Measurements from ENCODE around the gene TSPAN15.

Gene TSPAN15

DNA sequence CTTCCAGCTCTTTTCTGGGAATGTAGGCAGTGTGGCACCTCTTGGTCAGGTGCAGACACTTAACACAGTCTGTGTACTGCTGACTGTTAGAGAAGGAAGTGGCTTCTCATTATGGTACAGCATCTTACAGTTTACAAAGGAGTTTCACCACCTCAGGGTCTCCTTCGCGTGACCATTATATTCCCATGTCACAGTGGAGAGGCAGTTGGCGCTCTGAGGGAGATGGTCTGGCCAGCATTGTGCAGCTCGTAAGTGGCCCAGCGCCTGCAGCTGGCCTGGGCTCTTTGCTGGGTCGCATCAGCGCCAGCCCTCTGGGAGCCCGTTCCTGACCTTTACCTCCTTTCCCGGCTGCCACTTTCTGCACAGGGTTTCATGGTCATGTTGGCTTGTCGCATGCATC is 15.4 kb downstream of the TSPAN15 start:
- in situ Hi-C loops (cut with HindIII; ENCODE audit: low pct_unique_long_range_greater_than_20kb, low sequenced_read_pairs) = no loop called here
- no peak for TF ChIP-seq JUND (IDR thresholded peaks at IDR 0.05; ENCODE audit: low read depth)
- no peak for DNase-seq (ENCODE audit: low read depth in 1 of 2, low spot score in 1 of 2)

DNA sequence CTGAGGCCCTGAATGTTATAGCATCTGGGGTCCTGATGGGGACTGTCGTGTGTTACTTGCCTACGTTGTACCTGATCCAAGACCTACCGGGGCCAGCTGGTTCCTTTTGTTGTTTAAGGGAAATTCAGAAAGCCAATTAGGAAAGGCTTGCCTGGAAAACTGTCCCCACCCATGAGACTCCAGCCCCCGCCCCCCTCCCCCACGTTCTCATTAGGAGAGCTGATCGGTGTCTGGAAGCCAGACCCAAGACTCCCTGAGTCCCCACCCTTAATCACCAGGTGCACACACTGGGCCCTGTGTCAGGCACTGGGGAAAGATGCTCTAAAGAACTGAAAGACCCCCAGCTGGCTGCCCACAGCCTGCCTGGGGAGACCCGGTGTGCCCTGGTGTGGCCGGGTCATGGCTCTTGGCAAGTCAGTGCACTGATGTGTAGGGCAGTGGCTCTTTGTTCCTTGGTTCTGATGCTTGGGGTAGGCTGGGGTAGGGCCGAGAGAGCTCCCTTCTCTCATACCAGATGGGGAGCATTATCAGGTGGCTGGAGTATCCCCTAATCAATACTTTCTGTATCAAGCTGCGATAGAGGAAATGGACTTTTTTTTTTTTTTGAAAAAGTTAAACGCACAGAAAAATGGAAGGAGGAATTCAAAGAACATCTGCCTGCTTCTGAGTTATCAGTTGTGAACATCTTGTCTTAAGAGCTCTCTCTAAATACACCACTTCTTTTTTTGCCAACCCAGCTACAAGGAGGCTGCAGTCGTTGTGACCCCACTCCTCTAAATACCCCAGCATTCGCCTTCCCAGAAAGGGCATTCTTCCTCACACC is 16.9 kb downstream of the TSPAN15 start:
- DNase-seq (ENCODE audit: low read depth in 1 of 2, low spot score in 1 of 2) = no peak
- TF ChIP-seq JUND (IDR thresholded peaks at IDR 0.05; ENCODE audit: low read depth) = no peak
- in situ Hi-C loops (cut with HindIII; ENCODE audit: low pct_unique_long_range_greater_than_20kb, low sequenced_read_pairs) = no loop called here

DNA sequence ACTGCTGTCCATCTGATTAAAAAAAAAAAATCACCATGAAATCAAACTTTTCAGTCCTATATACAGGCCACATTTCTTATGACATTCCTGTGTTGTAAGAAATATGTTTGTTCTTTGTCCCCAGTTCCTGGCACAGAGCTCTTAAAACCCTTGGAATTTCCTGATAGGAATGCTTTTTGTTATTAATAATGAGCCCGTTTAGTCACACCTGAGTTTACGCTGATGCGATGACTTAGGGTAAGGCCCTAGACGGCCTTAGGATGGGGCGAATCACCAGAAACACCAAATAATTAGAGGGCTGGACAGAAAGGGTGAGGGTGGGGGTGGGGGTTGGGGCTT is 17.5 kb downstream of the TSPAN15 start:
- TF ChIP-seq JUND (IDR thresholded peaks at IDR 0.05; ENCODE audit: low read depth) = no peak
- in situ Hi-C loops (cut with HindIII; ENCODE audit: low pct_unique_long_range_greater_than_20kb, low sequenced_read_pairs) = no loop called here
- DNase-seq (ENCODE audit: low read depth in 1 of 2, low spot score in 1 of 2) = no peak

DNA sequence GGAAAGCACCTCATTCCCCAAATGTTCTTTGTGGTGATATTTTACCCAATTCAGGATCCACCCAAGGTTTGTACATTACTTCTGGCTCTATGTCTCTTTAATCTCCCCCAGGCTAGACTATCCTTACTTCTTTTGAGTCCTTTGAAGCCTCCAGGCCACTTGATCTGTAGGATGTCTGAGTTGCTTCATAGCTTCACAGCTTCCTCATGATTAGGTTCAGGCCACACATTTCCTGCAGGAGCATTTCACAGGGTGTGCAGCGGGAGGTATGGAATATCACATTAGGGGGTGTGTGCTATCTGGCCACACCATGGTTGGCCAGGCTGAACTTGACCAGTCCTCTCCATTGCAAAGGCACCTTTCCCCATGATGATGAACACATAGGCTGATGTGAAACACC is 18.7 kb downstream of the TSPAN15 start:
- in situ Hi-C loops (cut with HindIII; ENCODE audit: low pct_unique_long_range_greater_than_20kb, low sequenced_read_pairs) = no loop called here
- no peak for DNase-seq (ENCODE audit: low read depth in 1 of 2, low spot score in 1 of 2)
- TF ChIP-seq JUND (IDR thresholded peaks at IDR 0.05; ENCODE audit: low read depth) = no peak

DNA sequence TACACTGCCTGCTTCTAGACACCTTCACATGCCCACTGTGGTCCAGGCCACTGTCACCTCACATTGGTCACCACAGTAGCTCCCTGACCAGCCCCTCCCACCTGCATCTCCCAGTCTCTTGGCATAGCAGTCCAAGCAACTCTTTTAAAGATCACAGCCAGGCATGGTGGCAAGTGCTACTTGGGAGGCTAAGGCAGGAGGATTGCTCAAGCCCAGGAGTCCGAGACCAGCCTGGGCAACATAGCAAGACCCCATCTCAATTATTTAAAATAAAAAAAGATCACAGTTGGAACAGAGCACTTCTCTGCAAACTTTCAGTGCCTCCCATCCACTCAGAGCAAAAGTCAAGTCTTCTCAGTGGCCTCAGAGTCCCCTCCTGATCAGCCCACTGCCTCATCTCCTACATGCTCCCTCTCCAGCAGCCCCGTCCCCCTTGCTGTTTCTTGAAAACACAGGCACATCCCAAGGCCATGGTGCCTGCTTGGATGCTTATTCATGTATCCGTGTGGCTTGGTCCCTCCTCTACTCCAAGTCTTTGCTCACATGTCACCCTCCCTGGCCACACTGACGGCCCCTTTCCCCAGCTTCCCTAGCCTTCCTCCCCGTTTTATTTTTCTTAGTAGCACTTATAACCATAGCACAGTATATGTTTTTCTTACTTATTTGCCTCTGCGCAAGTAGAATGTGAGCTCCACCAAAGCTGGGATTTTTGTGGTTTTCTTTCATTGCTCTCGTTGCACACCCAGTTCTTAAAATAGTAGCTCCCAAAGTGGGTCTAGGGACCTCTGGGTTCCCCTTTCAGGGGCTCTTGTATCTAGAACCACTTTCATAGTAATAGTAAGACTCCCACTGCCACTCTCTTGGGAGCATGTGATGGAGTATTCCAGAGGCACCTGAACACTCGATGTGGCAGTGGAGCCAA is 19.5 kb downstream of the TSPAN15 start:
- TF ChIP-seq JUND (IDR thresholded peaks at IDR 0.05; ENCODE audit: low read depth) = no peak
- no peak for DNase-seq (ENCODE audit: low read depth in 1 of 2, low spot score in 1 of 2)
- in situ Hi-C loops (cut with HindIII; ENCODE audit: low pct_unique_long_range_greater_than_20kb, low sequenced_read_pairs) = no loop called here

DNA sequence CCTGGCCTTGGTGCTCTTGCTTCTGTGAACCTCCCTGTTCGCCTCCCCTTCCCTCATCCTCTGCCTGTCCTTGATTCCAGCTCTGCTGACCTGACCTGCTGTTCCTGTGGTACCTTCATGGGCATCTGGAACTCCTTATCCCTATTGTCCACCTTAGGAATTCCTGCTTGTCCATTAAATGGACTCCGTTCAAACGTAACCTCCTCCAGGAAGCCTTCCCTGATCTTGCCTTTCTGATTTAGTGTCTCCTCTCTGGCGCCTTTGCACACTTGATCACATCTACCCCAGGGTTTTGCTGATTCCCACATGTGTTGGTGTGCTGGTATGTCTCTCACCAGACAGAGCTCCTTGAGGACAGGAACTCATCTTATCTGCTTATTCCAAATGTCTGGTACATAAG is 20.9 kb downstream of the TSPAN15 start:
- no peak for DNase-seq (ENCODE audit: low read depth in 1 of 2, low spot score in 1 of 2)
- in situ Hi-C loops (cut with HindIII; ENCODE audit: low pct_unique_long_range_greater_than_20kb, low sequenced_read_pairs) = no loop called here
- TF ChIP-seq JUND (IDR thresholded peaks at IDR 0.05; ENCODE audit: low read depth) = no peak

DNA sequence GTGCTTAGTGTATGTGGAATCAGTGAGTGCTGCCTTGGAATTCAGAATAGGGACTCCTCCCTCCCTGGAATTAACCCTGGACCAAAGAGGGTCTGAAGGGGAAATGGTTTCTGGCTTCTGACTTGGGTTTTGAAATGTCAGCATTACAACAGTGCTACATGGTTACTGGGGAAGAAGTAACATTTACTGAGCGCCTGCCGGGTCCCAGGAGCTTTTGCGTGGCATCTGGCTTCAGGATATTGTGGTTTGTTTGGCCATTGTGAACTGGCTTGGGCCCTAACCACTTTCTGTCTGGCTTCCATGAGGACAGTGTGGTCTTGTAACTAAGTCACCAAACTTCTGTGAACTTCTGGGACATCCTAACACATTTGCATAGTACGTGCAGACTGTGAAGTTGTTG is 21.3 kb downstream of the TSPAN15 start:
- DNase-seq (ENCODE audit: low read depth in 1 of 2, low spot score in 1 of 2) = no peak
- in situ Hi-C loops (cut with HindIII; ENCODE audit: low pct_unique_long_range_greater_than_20kb, low sequenced_read_pairs) = no loop called here
- no peak for TF ChIP-seq JUND (IDR thresholded peaks at IDR 0.05; ENCODE audit: low read depth)

DNA sequence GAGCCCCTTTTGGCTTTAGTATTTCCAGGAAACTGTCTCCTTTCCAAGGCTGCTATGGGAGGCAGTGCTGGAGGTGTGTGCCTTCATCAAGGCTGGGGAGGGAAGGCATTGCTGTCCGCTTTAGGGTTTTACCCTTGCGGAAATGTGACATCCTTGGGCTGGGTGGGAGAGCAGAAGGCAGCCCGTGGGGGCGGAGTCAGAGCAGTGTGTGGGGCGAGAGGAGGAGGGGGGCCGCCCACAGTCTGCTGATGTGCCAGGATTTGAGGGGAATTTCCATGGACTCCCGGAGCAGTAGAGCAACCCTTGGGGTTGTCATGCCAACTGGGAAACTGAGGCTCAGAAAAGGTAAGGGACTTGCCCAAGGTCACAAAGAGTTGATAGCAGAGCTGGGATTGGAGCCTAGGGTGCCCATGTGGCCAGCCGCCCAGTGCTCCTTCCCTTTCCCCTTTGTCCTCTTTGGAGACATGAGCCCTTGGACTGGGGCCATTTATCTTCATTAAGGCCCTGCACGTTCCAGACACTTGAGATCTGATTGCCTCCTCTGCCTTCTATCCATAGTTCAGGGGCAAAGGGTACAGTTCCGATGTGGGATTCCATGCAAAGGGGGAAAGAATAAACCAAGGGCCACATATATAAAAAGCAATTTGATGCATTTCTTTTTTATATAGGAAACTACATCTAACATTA is 22.2 kb downstream of the TSPAN15 start:
- DNase-seq (ENCODE audit: low read depth in 1 of 2, low spot score in 1 of 2) = no peak
- no peak for TF ChIP-seq JUND (IDR thresholded peaks at IDR 0.05; ENCODE audit: low read depth)
- in situ Hi-C loops (cut with HindIII; ENCODE audit: low pct_unique_long_range_greater_than_20kb, low sequenced_read_pairs) = no loop called here

DNA sequence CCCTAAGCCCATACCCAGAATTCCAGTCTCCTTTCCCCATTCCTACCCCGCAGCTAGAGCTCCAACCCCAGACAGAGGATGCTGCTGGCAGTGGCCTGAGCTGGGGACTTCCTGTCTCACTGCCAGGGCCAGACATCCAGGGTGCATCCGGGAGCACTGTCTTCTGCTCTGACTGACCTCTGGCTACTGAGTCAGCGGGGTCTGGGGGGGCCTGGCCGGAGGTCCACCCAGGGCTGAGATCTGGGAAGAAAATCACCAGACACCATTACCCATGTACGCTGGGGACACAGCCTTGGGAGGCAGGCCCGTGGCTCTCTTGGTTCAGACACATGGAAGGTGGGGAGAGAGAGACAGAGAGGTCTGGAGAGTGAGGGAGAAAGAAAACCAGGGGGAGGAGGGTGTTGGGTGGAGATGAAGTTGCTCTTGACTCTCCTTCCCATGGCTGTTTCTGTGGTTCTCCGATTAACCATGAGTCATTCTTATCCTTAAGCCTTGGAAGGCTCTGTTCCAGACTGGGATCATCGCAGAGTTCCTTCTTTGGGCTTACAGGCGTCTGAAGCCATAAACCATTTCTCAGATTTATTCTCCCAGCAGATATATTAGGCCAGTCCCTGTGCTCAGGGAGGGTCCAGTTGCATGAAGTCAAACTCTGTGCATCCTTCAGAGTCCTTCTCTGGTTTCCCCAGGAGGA is 23.6 kb downstream of the TSPAN15 start:
- no peak for TF ChIP-seq JUND (IDR thresholded peaks at IDR 0.05; ENCODE audit: low read depth)
- DNase-seq (ENCODE audit: low read depth in 1 of 2, low spot score in 1 of 2) = no peak
- in situ Hi-C loops (cut with HindIII; ENCODE audit: low pct_unique_long_range_greater_than_20kb, low sequenced_read_pairs) = no loop called here

DNA sequence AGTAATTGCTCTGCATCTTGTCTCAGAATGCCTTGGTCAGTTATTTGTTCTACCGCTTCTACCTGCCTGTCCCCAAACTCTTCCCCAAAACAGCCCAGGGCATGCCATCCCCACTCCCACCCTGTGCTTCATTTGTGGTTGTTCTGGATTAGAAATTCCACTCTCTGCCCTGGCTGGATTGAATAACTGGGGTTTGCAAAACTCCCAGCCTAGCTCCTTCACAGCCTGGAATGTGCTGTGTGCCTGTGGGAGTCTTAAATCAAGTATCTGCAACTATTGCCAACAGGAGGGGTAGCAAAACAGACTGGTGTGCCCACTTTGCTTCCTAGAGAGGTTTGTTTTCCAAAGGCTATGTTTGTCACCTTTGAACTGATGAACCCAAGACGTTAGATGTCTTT is 24.2 kb downstream of the TSPAN15 start:
- no peak for TF ChIP-seq JUND (IDR thresholded peaks at IDR 0.05; ENCODE audit: low read depth)
- in situ Hi-C loops (cut with HindIII; ENCODE audit: low pct_unique_long_range_greater_than_20kb, low sequenced_read_pairs) = no loop called here
- no peak for DNase-seq (ENCODE audit: low read depth in 1 of 2, low spot score in 1 of 2)

DNA sequence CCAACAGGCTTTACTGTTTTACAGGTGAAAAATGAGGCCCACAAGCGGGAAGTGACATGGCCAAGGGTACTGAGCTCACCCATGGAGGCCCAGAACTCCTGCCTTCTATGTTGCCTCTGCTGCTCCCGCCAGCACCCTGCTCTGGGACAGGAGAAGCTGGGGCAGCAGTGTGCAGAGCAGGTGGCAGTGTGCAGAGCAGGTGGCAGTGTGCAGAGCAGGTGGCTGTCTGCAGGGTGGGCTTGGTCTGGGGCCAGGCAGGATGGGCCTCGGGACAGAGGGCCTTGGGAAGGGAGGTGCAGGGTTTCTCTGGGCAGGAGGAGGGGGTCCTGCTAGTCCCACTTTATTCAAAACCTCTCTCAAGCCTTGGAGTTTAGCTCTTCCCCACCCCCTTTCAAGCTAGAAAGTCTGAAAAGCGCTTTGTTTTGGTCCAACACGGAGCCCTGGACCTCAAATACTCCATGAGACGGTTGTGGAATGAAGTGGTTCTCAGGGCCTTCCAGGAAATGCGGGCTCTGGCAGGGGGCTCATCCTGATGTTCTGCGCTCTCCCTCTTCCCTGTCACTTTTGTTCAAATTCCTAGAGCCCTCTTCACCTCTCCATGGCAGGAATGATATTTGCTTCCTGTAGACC is 26.8 kb downstream of the TSPAN15 start:
- in situ Hi-C loops (cut with HindIII; ENCODE audit: low pct_unique_long_range_greater_than_20kb, low sequenced_read_pairs) = no loop called here
- no peak for DNase-seq (ENCODE audit: low read depth in 1 of 2, low spot score in 1 of 2)
- TF ChIP-seq JUND (IDR thresholded peaks at IDR 0.05; ENCODE audit: low read depth) = no peak

All from T47D (cell line).